Stimulated activated CD4-positive, alpha-beta T cell treated with anti-CD3 and anti-CD28 coated beads, Interleukin-12 subunit alpha, Interleukin-12 subunit beta, amount 100 ng/mL, for 4 hours (primary cell): Measurements from ENCODE around the gene SPTSSA.
A peak's percentile ranks its signal among the peaks of the same experiment; 100 is the strongest.
"Not testable (repeated sequence)": the region's sequence is repeated elsewhere in the genome, so short reads cannot be mapped to it uniquely, and the experiment has no call there.

Experiments used
- DNase-seq: peaks from one replicate; pipeline ENCODE4 v3.0.0-alpha.2; 2020

The SPTSSA gene, protein sequence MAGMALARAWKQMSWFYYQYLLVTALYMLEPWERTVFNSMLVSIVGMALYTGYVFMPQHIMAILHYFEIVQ

DNA sequence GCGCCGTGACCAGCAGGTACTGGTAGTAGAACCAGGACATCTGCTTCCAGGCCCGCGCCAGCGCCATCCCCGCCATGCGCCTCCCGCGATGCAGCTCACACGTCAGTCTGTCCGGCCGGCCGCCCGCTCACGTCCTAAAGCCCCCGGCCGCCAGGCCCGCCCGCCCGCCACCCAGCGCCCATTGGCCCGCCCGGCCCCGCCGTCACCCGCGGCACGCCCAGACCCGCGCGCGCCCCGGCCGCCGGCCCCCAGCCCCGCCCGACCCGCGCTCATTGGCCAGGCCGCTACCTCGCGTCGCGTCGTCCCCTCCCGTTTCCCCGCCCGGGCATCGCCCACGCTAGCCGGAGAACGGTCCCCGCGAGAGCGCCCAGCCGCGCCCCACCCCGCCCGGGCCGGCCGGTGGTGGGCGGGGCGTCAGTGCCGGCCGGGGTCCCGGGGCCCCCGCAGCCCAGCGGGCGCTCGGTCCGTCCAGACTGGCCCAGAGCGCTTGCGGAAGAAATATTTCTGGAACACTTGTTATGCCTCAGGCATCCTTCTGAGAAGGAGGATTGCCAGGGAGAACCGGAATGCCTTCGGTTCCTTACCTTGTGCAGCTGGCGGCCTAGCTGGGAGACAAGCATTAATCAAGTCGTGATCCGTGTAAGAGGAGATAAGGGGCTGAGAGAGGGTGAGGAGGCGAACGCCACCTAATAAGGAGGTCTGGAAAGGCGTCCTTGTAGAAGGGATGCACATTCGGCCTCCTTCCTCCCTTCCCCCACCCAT is at the start of gene SPTSSA:
SPTSSA (minus strand) TSS at position 109 of the 762 bp plus-strand sequence; CDS start at position 76, 33 bp downstream.
- peak; percentile 88 for DNase-seq

DNA sequence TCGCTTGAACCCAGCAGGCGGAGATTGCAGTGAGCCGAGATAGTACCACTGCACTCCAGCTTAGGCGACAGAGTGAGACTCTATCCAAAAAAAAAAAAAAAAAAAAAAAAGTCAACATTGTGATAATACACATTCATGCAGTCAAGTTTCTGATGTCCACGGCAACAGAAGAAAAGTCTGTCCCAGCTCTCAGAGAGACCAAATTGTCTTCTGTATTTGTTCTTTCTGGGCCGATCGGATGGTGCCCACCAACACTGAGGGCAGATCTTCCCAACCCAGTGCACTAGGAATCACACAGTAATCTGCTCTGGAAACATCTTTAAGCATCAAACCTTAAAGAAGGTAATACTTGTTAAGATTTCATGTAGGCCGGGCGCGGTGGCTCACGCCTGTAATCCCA is 45.8 kb upstream of the SPTSSA start:
- DNase-seq: no peak

DNA sequence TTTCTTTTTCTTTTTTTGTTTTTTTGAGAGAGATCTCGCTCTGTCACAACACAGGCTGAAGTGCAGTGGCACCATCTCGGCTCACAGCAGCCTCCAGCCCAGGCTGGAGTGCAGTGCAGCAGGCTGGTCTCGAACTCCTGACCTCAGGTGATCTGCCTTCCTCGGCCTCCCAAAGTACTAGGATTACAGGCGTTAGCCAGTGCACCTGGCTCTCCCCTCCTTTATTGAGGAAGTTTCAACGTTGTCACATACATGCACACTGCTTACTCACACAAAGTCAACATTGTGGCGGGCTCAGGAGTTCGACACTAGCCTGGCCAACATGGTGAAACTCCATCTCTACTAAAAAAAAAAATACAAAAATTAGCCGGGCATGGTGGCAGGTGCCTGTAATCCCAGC is 45.4 kb upstream of the SPTSSA start:
- DNase-seq: no peak

DNA sequence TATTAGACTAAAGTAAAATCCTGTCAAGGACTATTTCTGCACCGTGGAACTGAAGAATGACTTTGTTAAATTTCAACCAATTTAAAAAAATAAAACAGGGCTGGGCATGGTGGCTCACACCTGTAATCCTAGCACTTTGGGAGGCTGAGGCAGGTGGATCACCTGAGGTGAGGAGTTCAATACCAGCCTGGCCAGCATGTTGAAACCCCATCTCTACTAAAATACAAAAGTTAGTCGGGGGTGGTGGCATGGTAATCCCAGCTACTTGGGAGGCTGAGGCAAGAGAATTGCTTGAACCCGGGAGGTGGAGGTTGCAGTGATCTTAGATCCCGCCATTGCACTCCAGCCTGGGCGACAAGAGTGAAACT is 43.1 kb upstream of the SPTSSA start:
- not testable (repeated sequence) for DNase-seq

DNA sequence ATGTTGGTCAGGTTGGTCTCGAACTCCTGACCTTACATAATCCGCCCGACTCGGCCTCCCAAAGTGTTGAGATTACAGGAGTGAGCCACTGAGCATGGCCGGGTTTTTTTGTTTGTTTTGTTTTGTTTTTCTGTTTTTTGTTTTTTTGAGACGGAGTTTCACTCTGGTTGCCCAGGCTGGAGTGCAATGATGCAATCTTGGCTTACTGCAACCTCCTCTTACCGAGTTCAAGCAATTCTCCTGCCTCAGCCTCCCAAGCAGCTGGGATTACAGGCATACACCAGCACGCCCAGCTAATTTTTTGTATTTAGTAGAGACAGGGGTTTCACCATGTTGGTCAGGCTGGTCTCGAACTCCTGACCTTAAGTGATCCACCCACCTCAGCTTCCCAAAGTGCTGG is 42.0 kb upstream of the SPTSSA start:
- DNase-seq: not testable (repeated sequence)

DNA sequence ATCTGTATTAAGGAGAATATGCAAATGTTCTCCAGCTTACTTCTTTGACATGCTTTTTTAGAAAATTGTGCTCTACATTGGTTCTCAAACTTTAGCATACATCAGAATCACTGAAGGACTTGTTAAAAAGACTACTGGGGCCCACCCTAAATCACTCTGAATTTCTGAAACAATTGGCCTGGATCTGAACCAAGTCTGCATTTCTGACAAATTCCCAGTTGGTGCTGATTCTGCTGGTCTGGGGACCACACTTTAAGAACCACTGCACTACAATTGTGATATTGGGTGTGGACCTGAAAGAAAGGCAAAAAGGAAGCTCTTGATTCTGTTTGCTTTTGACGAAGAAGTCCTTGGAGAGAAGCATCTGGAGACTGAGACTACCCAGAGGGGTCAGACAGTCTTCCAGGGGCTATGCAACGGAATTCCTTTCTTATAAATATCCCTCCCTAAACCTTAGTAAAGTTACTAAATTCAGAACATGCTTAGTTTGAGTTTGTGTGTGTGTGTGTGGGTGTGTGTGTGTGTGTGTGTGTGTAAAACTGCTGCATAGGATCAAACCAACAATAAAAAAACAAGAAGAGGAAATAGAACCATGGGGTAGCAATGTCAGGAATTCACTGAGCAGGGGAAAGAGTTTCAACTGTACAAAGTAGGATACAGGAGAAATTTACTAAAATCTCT is 40.6 kb upstream of the SPTSSA start:
- DNase-seq: no peak

DNA sequence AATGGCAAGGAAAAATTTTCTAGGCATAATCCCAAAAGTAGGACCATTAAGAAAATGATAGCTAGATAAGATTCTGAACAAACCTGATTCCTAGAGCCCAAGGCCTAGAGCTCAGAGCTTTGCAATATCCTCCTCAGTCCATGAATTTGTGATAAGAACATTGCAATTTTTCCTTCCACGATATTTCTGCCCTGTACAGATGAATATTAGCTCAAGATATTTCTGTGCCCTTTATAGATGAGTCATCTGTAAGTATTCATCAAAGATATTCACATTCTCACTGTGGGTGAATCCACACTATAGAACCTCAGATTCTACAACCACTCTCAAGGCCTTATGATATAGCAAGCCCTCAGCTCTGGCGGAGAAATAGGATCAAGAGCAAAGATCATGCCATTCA is 40.0 kb upstream of the SPTSSA start:
- DNase-seq: no peak

DNA sequence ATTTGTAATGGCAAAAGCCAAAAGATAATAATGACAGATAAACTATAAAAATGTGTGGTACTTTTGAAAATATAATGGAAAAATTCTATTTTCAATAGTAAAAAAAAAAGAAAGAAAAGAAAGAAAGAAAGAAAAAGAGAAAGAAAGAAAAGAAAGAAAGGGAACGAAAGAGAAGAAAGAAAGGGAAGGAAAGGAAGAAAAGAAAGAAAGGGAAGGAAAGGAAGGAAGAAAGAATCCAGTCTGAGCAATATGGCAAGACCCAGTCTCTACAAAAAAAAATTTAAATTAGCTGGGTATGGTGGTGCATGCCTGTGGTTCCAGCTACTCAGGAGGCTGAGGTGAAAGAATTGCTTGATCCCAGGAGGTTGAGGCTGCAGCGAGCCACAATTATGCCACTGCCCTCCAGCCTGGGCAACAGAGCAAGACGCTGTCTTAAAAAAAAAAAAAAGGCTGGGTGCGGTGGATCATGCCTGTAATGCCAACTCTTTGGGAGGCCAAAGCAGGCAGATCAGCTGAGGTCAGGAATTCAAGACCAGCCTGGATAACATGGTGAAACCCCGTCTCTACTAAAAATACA is 39.1 kb upstream of the SPTSSA start:
- DNase-seq: no peak

DNA sequence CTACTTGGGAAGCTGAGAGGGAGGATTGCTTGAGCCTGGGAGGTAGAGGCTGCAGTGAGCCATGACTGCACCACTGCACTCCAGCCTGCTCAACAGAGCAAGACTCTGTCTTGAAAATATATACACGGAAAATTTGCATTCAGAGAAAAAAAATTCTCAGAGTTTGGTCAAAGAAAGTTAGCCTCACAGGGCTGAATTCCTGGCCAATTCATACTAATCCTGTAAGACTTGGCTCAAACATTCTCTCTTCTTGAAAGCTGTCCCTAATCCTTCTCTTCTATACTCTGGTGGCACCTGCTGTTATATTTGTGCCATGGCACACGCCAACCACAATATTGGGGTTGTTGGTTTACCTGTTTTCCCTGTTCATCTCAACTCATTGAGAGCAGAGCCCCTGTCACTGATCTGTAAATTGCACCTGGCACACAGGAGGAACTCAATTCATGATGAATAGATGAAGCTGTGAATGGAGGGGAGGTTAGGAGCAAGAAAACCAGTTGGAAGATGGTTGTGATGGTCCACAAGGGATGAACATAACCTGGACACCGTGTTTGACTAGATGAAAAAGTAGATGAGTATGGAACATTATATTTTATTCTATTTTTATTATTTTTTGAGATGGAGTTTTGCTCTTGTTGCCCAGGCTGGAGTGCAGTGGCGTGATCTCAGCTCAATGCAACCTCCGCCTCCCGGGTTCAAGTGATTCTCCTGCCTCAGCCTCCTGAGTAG is 36.8 kb upstream of the SPTSSA start:
- DNase-seq: no peak

DNA sequence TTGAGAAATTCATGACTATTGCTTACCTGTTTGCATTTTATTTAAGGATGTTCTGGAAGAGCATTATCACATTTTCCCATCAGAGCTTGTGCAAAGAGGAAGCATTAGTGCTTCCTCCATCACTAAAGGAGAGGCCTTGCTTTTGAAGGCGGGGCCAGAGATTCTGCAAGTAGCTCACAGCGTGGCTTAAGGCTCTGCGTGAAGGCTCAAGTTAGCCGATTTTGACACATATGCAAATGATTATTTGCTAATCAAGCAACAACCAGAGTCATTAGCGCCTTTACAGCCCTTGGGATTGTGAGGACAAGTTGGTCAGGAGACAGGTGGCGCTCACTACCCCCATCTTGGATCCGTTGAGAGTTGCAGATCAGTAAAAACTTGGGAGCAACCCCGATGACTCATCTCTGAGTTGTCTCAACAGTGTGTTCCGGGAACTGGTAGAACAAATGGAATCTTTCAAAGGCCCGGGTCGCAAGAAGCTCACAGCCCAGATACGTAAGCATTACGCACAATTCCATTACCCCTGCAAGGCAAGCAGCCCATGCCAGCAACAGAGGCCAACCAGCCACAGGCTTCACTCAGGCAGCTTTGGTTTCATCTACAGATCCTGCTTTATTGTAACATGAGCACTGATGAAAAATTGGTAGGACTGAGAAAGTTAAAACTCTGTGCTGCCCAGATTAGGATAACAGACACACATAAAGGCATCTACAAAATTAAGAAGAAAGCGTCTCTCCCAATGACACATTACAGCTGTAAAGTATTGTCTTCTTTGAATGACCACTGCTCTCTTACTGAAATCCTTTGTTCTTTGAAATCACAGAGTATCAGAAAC is 34.9 kb upstream of the SPTSSA start:
- no peak for DNase-seq

DNA sequence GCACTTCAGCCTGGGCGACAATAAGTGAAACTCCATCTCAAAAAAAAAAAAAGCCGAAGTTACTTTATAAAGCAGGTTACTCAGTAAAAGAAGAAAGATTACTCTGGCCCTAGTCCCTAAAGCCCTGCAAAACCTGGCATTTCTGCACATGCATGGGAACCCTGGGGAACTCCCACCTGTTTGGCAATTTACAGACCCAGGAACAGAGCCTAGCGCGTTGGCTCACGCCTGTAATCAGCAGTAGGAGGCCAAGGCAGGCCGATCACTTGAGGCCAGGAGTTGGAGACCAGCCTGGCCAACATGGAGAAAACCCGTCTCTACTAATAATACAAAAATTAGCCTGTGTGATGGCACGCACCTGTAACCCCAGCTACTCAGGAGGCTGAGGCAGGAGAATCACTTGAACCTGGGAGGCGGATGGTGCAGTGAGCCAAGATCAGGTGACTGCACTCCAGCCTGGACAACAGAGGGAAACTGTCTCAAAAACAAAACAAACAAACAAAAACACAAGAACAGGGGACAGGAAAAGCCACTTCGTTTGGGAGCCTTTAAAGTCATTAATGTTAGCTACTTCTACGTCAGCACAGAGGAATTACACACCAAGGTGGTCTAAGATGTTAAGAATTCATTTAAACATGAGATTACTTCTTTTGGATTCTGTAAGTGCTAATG is 34.1 kb upstream of the SPTSSA start:
- no peak for DNase-seq

DNA sequence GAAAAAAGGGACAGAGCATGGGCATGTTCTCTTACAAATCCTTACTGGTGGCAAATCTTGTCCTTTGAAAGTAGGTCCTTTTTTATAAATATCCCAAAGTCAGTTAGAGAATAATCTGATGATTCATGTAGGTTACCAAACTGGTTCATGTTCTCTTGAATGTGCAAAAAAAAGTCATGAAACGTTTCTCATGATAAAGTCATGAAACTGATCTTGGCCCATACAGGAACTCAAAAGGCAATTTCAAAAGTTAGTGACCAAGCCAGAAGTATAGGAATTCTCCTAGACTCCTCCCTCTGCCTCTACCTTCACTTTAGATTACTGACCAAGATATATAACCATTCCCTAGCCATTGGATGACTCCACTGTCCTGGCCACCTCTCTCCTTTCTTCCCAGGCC is 27.3 kb upstream of the SPTSSA start:
- no peak for DNase-seq

DNA sequence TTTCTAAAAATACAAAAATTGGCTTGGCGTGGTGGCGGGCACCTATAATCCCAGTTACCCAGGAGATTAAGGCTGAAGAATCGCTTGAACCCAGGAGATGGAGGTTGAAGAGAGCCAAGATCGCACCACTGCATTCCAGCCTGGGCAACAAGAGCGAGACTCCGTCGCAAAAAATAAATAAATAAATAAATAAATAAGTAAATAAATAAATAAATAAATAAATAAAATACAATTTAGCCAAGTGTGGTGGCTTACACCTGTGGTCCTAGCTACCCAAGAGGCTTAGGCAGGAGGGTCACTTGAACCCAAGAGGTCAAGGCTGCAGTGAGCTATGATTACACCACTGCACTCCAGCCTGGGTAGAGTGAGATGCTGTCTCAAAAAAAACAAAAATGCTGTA is 26.5 kb upstream of the SPTSSA start:
- no peak for DNase-seq

DNA sequence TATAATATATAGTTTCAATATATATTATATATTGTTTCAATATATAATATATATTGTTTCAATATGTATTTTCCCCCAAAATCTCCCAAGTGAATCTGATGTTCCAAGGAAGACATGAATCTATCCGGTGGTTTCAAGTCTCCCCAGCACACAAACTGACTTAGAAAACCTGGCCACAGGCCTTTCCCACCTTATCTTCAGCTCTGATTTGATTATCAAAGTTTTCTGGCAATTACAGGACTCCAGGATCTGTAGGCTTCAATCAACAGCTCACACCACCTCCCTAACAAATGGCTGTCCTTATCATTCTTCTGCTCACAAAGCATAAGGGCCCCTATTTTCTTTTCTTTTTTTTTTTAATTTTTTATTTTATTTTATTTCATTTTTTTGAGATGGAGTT is 22.7 kb upstream of the SPTSSA start:
- DNase-seq: no peak

DNA sequence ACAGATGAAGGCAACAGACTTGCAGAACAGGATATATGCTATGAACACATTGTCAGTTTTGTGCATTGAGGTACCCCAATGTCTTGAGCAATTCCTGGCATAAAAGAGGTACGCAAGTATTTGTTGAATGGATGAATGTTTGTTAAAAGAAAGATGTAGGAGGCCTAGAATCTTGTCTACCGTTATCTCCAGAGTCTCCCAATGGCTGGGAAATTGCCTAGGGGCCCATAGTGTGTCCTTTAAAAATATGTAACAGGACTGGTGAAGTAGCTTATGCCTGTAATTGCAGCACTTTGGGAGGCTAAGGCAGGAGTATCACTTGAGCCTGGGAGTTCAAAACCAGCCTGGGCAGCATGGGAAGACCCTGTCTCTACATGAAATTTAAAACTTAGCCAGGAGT is 20.4 kb upstream of the SPTSSA start:
- DNase-seq: no peak

DNA sequence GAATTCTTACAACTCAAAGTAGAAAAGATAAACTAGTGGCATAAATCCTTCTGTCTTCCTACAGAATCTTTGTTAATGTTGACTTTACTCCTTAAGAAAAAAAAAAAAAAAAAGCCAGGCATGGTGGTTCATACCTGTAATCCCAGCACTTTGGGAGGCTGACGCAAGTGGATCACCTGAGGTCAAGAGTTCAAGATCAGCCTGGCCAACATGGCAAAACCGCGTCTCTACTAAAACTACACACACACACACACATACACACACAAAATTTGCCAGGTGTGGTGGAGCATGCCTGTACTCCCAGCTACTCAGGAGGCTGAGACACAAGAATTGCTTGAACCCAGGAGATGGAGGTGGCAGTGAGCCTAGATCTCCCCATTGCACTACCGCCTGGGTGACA is 17.7 kb upstream of the SPTSSA start:
- no peak for DNase-seq

DNA sequence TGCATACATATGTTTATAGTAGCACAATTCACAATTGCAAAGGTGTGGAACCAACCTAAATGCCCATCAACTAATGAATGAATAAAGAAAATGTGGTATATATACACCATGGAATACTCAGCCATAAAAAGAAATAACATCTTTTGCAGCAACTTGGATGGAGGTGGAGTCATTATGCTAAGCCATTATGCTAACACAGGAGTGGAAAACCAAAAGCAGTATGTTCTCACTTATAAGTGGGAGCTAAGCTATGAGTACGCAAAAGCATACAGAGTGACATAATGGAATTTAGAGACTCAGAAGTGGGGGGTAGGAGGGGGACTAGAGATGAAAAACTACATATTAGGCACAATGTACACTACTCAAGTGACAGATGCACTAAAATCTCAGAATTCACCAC is 16.2 kb upstream of the SPTSSA start:
- no peak for DNase-seq

DNA sequence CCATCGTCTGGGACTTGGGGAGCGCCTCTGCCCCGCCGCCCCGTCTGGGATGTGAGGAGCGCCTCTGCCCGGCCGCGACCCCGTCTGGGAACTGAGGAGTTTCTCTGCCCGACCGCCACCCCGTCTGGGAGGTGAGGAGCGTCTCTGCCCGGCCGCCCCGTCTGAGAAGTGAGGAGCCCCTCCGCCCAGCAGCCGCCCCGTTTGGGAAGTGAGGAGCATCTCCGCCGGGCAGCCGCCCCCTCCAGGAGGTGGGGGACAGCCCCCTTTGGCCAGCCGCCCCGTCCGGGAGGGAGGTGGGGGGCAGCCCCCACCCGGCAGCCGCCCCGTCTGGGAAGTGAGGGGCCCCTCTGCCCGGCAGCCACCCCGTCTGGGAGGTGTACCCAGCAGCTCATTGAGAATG is 14.0 kb upstream of the SPTSSA start:
- not testable (repeated sequence) for DNase-seq

DNA sequence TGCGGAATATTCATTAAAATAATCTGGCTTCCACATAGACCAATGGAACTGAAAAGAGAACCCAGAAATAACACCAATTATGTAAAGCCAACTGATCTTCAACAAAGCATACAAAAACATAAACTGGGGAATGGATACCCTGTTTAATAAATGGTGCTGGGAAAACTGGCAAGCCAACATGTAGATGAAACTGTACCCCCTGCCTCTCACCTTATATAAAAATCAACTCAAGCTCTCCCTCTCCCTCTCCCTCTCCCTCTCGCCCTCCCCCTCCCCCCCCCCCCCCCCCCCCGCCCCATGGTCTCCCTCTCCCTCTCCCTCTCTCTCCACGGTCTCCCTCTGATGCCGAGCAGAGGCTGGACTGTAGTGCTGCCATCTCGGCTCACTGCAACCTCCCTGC is 13.1 kb upstream of the SPTSSA start:
- DNase-seq: no peak

DNA sequence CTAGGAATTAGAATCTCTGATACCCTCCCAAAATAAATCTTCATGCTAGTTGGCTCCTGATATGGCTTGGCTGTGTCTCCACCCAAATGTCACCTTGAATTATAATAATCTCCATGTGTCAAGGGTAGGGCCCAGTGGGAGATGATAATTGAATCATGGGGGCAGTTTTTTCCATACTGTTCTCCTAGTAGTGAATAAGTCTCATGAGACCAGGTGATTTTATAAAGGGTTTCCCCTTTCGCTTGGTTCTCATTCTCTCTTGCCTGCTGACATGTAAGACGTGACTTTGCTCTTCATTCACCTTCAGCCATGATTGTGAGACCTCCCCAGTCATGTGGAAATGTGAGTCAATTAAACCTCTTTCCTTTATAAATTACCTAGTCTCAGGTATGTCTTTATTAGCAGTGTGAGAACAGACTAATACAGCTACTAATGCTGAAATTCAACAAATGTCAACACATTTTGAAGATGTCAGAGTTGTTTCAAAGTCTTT is 12.2 kb upstream of the SPTSSA start:
- no peak for DNase-seq

DNA sequence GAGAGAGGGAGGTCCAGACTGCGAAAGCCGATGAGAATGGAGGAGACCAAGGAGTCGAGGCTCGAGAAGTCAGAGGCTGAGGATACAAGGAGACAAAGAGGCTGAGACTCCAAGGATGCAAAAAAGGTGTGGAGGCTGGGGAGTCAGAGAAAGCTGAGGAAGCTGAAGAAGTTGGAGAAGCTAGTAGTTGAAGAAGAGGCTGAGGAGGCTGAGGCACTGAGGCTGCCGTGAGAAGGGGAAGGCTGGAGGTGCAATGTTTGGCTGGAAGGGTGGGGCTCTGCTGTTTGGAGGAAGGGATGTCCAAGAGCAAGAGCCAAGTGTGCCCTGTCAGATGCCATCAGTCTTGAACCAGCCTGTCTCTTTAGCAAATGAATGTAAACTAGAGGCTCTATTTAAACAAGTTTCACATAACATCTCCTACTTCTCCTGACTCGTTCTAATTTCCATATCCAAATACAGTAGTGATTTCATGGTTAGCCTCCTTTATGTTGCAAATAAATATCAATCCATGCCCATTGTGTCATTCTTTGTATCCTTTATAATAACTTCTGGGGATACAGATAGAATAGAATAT is 10.8 kb upstream of the SPTSSA start:
- no peak for DNase-seq
